HepG2 (cell line): ENCODE results near the gene SYT14. TPM values are rescaled to one million over a fixed set of nuclear protein-coding genes. Genes with fewer than 3 reads are reported as not detected.
A peak's percentile ranks its signal among the peaks of the same experiment; 100 is the strongest.

Experiments used
- ATAC-seq: fragments of 200-7000 bp; cut with Tn5 transposase; 3 replicates; pipeline ENCODE4 v1.9.1; 2020; ENCODE audit warnings: mild to moderate bottlenecking, moderate library complexity
- BruUV-seq: library from RNA; stranded (reverse); fragments of 400-500 nt; replicated peaks from 2 replicates; lab custom pipeline; 2021; lab: Mats Ljungman, UMichigan
- CTCF ChIA-PET: fragments of 300-600 bp; formaldehyde crosslinking; extraction: SDS; loops from one replicate; lab custom pipeline; 2021; ENCODE audit warnings: low total read pairs, inconsistent platforms, low intra/inter-chr PET ratio; lab: Yijun Ruan, JAX
- POLR2A ChIA-PET: fragments of 350-600 bp; sonication (Branson Sonifier 250); formaldehyde crosslinking; loops from one replicate; lab custom pipeline; 2020; ENCODE audit warnings: antibody characterized with exemption, inconsistent platforms; lab: Yijun Ruan, JAX
- DNase-seq: peaks from one replicate; pipeline ENCODE4 v3.0.0-alpha.2; 2015; ENCODE audit warnings: low spot score
- FAIRE-seq: peaks from 3 replicates; lab custom pipeline; 2011; peaks lifted over from hg19 to GRCh38; lab: Jason Lieb, UNC
- H2AFZ ChIP-seq: one replicate; pipeline ENCODE4 v1.6.1; 2011; ENCODE audit warnings: low read length, inconsistent platforms
- H3K27ac ChIP-seq: fragments of 300-600 bp; 3 replicates; pipeline ENCODE4 v1.8.0; 2011; ENCODE audit warnings: mixed run types, mild to moderate bottlenecking, mixed read lengths, low read length, inconsistent platforms; ENCODE audit not compliant: insufficient read depth; ENCODE audit errors: extremely low read length
- H3K27me3 ChIP-seq, 2 experiments: fragments of 200-600 bp in 1 of 2; 2 replicates in 1 of 2; 3 replicates in 1 of 2; pipeline versions ENCODE4 v1.6.0 to v1.8.0; 2011; ENCODE audit warnings: low read length in 2 of 2, mild to moderate bottlenecking in 2 of 2, moderate library complexity in 2 of 2, inconsistent platforms in 1 of 2; ENCODE audit not compliant: insufficient read depth in 2 of 2, control insufficient read depth in 1 of 2
- H3K36me3 ChIP-seq, 2 experiments: fragments of 200-600 bp in 1 of 2; replicated peaks in 1 of 2; 2 replicates in 1 of 2; 3 replicates in 1 of 2; pipeline versions ENCODE4 v1.5.1 to v1.8.0; 2011; ENCODE audit warnings: low read length in 2 of 2, inconsistent platforms in 1 of 2; ENCODE audit not compliant: insufficient read depth in 2 of 2, control insufficient read depth in 1 of 2
- H3K4me1 ChIP-seq: 2 replicates; pipeline ENCODE4 v1.5.1; 2012; ENCODE audit warnings: low read length, inconsistent platforms; ENCODE audit not compliant: insufficient read depth
- H3K4me2 ChIP-seq: 2 replicates; pipeline ENCODE4 v1.6.0; 2011; ENCODE audit warnings: low read depth, low read length, inconsistent platforms
- H3K4me3 ChIP-seq, 3 experiments: fragments of 200-600 bp in 1 of 3; sonication (generic), shearing (Covaris generic) in 1 of 3; replicated peaks in 1 of 3; 2 replicates each; pipeline ENCODE4 v1.5.1; 2011 to 2016; ENCODE audit warnings: low read length in 3 of 3, inconsistent platforms in 2 of 3, low read depth in 2 of 3, mild to moderate bottlenecking in 2 of 3, control low read depth in 1 of 3, mixed read lengths in 1 of 3; ENCODE audit not compliant: insufficient read depth in 1 of 3
- H3K79me2 ChIP-seq: one replicate; pipeline ENCODE4 v1.6.1; 2011; ENCODE audit warnings: low read length, inconsistent platforms; ENCODE audit not compliant: insufficient read depth
- H3K9ac ChIP-seq: 2 replicates; pipeline ENCODE4 v1.6.0; 2011; ENCODE audit warnings: mild to moderate bottlenecking, low read depth, low read length, inconsistent platforms; ENCODE audit not compliant: insufficient read depth
- H3K9me3 ChIP-seq: 2 replicates; pipeline ENCODE4 v1.5.1; 2012; ENCODE audit warnings: mild to moderate bottlenecking, low read length
- H4K20me1 ChIP-seq: 2 replicates; pipeline ENCODE4 v1.6.0; 2011; ENCODE audit warnings: inconsistent platforms, mild to moderate bottlenecking, low read length, moderate library complexity; ENCODE audit not compliant: insufficient read depth
- ATM ChIP-seq: fragments of 450-650 bp; IDR thresholded peaks from 2 replicates; pipeline ENCODE4 v1.7.1; 2017; ENCODE audit warnings: mild to moderate bottlenecking, borderline replicate concordance
- EHMT2 ChIP-seq: fragments of 200-600 bp; sonication (generic); IDR thresholded peaks from 2 replicates; pipeline ENCODE4 v1.7.0; 2017; ENCODE audit warnings: antibody characterized with exemption, low read depth, low read length, borderline replicate concordance
- IRX3 ChIP-seq: sonication (generic); formaldehyde crosslinking; IDR thresholded peaks from 2 replicates; pipeline ENCODE4 v1.8.1; 2023; ENCODE audit warnings: mild to moderate bottlenecking, low read depth, missing genetic modification reagents, borderline replicate concordance
- MBNL3 ChIP-seq: fragments of 250-450 bp; sonication (Bioruptor Pico); conservative IDR thresholded peaks from 2 replicates; pipeline ENCODE4 v1.8.0; 2022; ENCODE audit warnings: mild to moderate bottlenecking, inconsistent platforms
- MIER2 ChIP-seq: IDR thresholded peaks from 2 replicates; pipeline ENCODE4 v1.6.1; 2016; ENCODE audit warnings: missing biosample characterization, missing genetic modification reagents
- PATZ1 ChIP-seq: sonication (generic); formaldehyde crosslinking; IDR thresholded peaks from 2 replicates; pipeline ENCODE4 v1.4.0; 2020; ENCODE audit warnings: missing genetic modification reagents
- REST ChIP-seq, 2 experiments: IDR thresholded peaks; 2 replicates each; pipeline ENCODE4 v1.6.1; 2011 to 2012; ENCODE audit warnings: low read length in 2 of 2, borderline replicate concordance in 1 of 2, low read depth in 1 of 2, mild to moderate bottlenecking in 1 of 2, moderate library complexity in 1 of 2
- RNF219 ChIP-seq: sonication (generic); formaldehyde crosslinking; IDR thresholded peaks from 2 replicates; pipeline ENCODE4 v1.5.0; 2020; ENCODE audit warnings: mild to moderate bottlenecking, missing genetic modification reagents
- TFDP1 ChIP-seq: IDR thresholded peaks from 2 replicates; pipeline ENCODE4 v1.6.1; 2016; ENCODE audit warnings: missing compliant biosample characterization, missing genetic modification reagents, borderline replicate concordance
- ZBTB21 ChIP-seq: sonication (generic); formaldehyde crosslinking; IDR thresholded peaks from 2 replicates; pipeline ENCODE4 v1.4.0; 2020; ENCODE audit warnings: missing genetic modification reagents
- ZFP41 ChIP-seq: sonication (generic); formaldehyde crosslinking; IDR thresholded peaks from 2 replicates; pipeline ENCODE4 v1.4.0; 2020; ENCODE audit warnings: mild to moderate bottlenecking, missing genetic modification reagents, borderline replicate concordance
- ZNF530 ChIP-seq: sonication (generic); formaldehyde crosslinking; IDR thresholded peaks from 2 replicates; pipeline ENCODE4 v1.5.0; 2020; ENCODE audit warnings: low read depth, mild to moderate bottlenecking, missing genetic modification reagents
- ZNF563 ChIP-seq: sonication (generic); formaldehyde crosslinking; IDR thresholded peaks from 2 replicates; pipeline ENCODE4 v1.8.0; 2022; ENCODE audit warnings: mild to moderate bottlenecking, moderate library complexity, missing genetic modification reagents
- ZNF841 ChIP-seq: sonication (generic); formaldehyde crosslinking; IDR thresholded peaks from 2 replicates; pipeline ENCODE4 v1.8.1; 2023; ENCODE audit warnings: missing genetic modification reagents, borderline replicate concordance
- ZSCAN9 ChIP-seq: IDR thresholded peaks from 2 replicates; pipeline ENCODE4 v1.6.1; 2016; ENCODE audit warnings: borderline replicate concordance
- WGBS: methylation state at CpG from one replicate; pipeline ENCODE4 v1.1.6; 2017; ENCODE audit warnings: low lambda C conversion rate; 5-methylcytosine and 5-hydroxymethylcytosine counted together
- in situ Hi-C: cut with HindIII; loops from 2 replicates; pipeline ENCODE4 v1.10.0; 2017; ENCODE audit warnings: low pct_unique_long_range_greater_than_20kb; ENCODE audit not compliant: extremely low pct_ligation_motif_present
- intact Hi-C: fragments of 100-400 bp; cut with micrococcal nuclease; formaldehyde crosslinking; loops from one replicate; pipeline ENCODE4 v1.10.0; 2022; ENCODE audit not compliant: unreplicated experiment
- polyA plus RNA-seq, 8 experiments: library from polyadenylated mRNA; depleted of rRNA in 3 of 8; stranded (reverse) in 7 of 8; unstranded in 1 of 8; fragments of >200 nt; fragmentation: Illumina TruSeq in 4 of 8; extraction: Trizol in 4 of 8; gene quantifications; 2 replicates each; pipeline versions ENCODE4 v1.2.1 to v1.2.3, GENCODE V29; 2011 to 2016; ENCODE audit warnings: low read depth in 4 of 8, missing spikeins in 1 of 8, mixed read lengths in 1 of 8; ENCODE audit not compliant: insufficient read depth in 1 of 8
- total RNA-seq, 5 experiments: library from RNA; depleted of rRNA; stranded (reverse); fragments of >200 nt; fragmentation: Illumina TruSeq; extraction: Trizol; gene quantifications; 2 replicates each; pipeline ENCODE4 v1.2.3, GENCODE V29; 2016; ENCODE audit warnings: low read depth in 1 of 5

Gene SYT14
- total and polyA plus RNA-seq, 2 of the 13 experiments (the other 11 are each of a cell fraction or from before 2014, with no cell fraction given) = not detected

- TF ChIP-seq IRX3 (CRISPR knock-in tag) (no peak), ZFP41 (no peak), RNF219 (CRISPR knock-in tag) (no peak), ZNF841 (CRISPR knock-in tag) (no peak), ZNF563 (no peak), ZNF530 (no peak), ATM (no peak), PATZ1 (CRISPR knock-in tag) (no peak)
Observed at GRCh38 chr1:210129759-210130158, 191.7 kb downstream of the SYT14 start (continued).

- no peaks in the 10 kb centered on the region for H3K79me2 ChIP-seq
- no peak for FAIRE-seq
- no peaks in the 10 kb centered on the region for H4K20me1 ChIP-seq
- no peaks in the 10 kb centered on the region for H3K36me3 ChIP-seq
- no peak for ATAC-seq
- BruUV-seq = no TSS peak
- in situ Hi-C loops (no loop called here), intact Hi-C loops (loop anchor here (5.0 kb wide), 1 partner anchor 700 kb away; no protein-coding TSS in a partner anchor)
- H3K9me3 ChIP-seq = no peaks in the 10 kb centered on the region
- CTCF ChIA-PET = no interaction called here
- no peak overlapping the region for H3K4me3 ChIP-seq
- H3K27me3 ChIP-seq = no peaks in the 10 kb centered on the region
- no peaks in the 10 kb centered on the region for H3K4me1 ChIP-seq
- no peak overlapping the region for H3K9ac ChIP-seq
- 24% methylated on average over 3 of the region's 3 CpGs for WGBS
- POLR2A ChIA-PET = no interaction called here
- no peak overlapping the region for H2AFZ ChIP-seq
- no peak for DNase-seq
- H3K27ac ChIP-seq = no peak overlapping the region
- no peak overlapping the region for H3K4me2 ChIP-seq
- TF ChIP-seq REST (IDR thresholded peaks at IDR 0.05; ENCODE audit: borderline replicate concordance in 1 of 2, low read depth in 1 of 2, low read length in 2 of 2) (peak; percentile 66 to 97), MIER2 (CRISPR knock-in tag) (peak; percentile 93), ZSCAN9 (0 out of 2 replicates have a peak, but pooled peaks have one; percentile 42), ZBTB21 (CRISPR knock-in tag) (no peak), TFDP1 (no peak), EHMT2 (peak; percentile 81; the same call in 1 of the 2 replicates), MBNL3 (CRISPR knock-in tag) (no peak)
Observed at GRCh38 chr1:210132582-210132981, 194.6 kb downstream of the SYT14 start.
